ENCODE results near the gene CIZ1. TPM values are rescaled to one million over a fixed set of nuclear protein-coding genes. Genes with fewer than 3 reads are reported as not detected.

The CIZ1 gene
- total RNA-seq, 2 donors from 2014 or later: 55.2 to 94.0 TPM

DNA sequence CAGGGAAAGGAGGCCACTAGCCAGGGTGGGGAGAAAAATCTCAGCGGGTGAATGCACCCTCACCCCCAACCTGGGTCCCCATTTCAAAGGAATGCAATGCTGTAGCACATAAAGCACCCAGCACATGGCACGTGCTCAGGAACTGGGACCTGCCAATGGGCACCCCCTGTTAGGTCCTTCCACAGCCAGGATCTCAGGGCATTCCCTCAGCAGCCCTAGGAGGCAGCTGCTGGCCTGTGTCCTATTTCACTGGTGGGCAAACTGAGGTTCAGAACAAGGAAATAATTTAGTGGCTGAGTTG lies 20.6 kb upstream of the CIZ1 start:
- TF ChIP-seq POLR2AphosphoS5 (IDR thresholded peaks at IDR 0.05): no peak
- TF ChIP-seq, protein P1, sequence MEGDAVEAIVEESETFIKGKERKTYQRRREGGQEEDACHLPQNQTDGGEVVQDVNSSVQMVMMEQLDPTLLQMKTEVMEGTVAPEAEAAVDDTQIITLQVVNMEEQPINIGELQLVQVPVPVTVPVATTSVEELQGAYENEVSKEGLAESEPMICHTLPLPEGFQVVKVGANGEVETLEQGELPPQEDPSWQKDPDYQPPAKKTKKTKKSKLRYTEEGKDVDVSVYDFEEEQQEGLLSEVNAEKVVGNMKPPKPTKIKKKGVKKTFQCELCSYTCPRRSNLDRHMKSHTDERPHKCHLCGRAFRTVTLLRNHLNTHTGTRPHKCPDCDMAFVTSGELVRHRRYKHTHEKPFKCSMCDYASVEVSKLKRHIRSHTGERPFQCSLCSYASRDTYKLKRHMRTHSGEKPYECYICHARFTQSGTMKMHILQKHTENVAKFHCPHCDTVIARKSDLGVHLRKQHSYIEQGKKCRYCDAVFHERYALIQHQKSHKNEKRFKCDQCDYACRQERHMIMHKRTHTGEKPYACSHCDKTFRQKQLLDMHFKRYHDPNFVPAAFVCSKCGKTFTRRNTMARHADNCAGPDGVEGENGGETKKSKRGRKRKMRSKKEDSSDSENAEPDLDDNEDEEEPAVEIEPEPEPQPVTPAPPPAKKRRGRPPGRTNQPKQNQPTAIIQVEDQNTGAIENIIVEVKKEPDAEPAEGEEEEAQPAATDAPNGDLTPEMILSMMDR (IDR thresholded peaks at IDR 0.05): no peak
- TF ChIP-seq POLR2A (IDR thresholded peaks at IDR 0.05): no peak
- intact Hi-C loops (cut with DNase I): no loop called here
- H3K36me3 ChIP-seq: no peaks in the 10 kb centered on the region
- no peaks in the 10 kb centered on the region for H3K4me1 ChIP-seq (replicated peaks)
- no peak overlapping the region for H3K4me3 ChIP-seq
- H3K27me3 ChIP-seq (replicated peaks; ENCODE audit: insufficient read depth): no peaks in the 10 kb centered on the region
- no peak overlapping the region for H3K27ac ChIP-seq
- WGBS: 74% methylated on average over 2 of the region's 2 CpGs
- DNase-seq (ENCODE audit: low spot score): no peak
- H3K9me3 ChIP-seq: no peaks in the 10 kb centered on the region

DNA sequence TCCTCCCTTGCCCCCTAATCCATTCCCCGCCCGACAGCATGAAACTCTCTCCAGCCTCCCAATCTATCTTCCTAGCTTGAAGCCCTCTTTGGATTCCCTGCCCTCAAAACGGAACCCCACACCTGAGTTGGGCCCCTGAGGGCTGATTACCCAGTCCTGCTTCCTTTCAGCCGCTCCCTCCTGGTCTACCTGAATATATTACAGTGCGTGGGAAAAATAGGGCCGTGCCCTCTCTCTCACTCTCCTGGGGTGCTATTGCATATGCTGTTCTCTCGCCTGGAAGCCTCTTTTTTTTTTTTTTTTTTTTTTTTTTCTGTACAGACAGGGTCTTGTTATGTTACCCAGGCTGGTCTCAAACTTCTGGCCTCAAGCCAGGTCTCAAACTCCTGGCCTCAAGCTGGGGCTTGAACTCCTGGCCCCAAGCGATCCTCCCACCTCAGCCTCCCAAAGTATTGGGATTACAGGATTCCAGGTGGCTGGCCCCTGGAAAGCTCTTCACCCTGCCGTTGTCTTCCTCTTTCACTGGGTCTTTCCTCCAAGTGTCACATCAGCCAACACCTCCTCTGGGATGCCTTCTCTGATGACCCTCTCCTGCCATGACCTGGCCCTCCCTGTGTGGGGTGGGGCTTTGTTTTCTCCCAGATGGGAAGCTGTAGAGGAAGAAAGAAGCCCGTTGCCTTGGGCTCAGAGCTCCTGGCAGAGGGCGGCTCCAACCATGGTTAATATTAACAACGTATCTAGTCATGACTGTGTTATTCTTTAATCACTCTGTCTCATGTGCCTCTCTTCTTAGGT lies 20.0 kb upstream of the CIZ1 start:
- Histone ChIP-seq H3K27ac (no peak overlapping the region), H3K4me1 (replicated peaks) (no peaks in the 10 kb centered on the region), H3K4me3 (no peak overlapping the region), H3K36me3 (no peaks in the 10 kb centered on the region), H3K9me3 (no peaks in the 10 kb centered on the region), H3K27me3 (replicated peaks; ENCODE audit: insufficient read depth) (no peaks in the 10 kb centered on the region)
- TF ChIP-seq POLR2A (IDR thresholded peaks at IDR 0.05): no peak
- TF ChIP-seq POLR2AphosphoS5 (IDR thresholded peaks at IDR 0.05): no peak
- TF ChIP-seq, protein P1 (IDR thresholded peaks at IDR 0.05): no peak
- intact Hi-C loops (cut with DNase I): no loop called here
- DNase-seq (ENCODE audit: low spot score): no peak
- 44% methylated on average over 12 of the region's 12 CpGs for WGBS

DNA sequence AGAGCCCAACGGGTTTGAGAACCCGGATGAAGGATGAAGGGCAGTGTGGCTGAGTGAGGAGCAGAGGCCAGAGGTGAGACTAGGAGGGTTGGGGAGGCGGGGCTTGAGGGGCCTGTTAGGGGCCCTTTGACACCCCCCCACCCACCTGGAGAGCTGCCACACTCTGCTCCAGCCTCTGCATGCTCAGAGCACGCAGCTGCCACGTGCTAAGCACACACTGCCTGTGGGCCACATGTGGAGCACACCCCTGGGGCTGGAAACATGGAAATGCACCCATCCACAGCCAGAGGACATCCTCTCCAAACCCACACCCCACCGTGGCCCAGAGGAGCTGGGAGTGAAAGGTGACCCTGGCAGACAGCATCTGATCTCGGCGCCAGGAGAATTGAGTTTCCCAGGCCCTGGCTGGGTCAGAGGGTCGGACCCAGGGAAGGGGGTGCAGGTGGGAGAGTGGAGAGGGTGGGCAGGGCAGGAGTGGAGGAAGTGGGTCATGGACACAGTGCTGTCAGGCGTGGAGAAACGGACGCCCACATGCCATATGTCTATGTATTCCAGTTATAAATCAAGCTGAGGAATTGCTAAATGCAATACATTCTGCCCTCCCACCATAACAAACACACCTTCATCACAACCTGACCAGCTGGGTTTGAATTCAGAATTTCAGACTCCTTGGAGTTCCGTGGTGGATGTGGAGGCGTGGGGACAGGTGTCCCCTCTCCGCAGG lies 17.7 kb upstream of the CIZ1 start:
- TF ChIP-seq POLR2A (IDR thresholded peaks at IDR 0.05): no peak
- no peak for TF ChIP-seq POLR2AphosphoS5 (IDR thresholded peaks at IDR 0.05)
- TF ChIP-seq, protein P1 (IDR thresholded peaks at IDR 0.05): no peak
- 74% methylated on average over 15 of the region's 15 CpGs for WGBS
- H3K27ac ChIP-seq: no peak overlapping the region
- no peak overlapping the region for H3K4me3 ChIP-seq
- no peaks in the 10 kb centered on the region for H3K27me3 ChIP-seq (replicated peaks; ENCODE audit: insufficient read depth)
- no peaks in the 10 kb centered on the region for H3K36me3 ChIP-seq
- peaks cover 4% of the 10 kb centered on the region for H3K4me1 ChIP-seq (replicated peaks)
- H3K9me3 ChIP-seq: no peaks in the 10 kb centered on the region
- intact Hi-C loops (cut with DNase I): no loop called here
- DNase-seq (ENCODE audit: low spot score): no peak

DNA sequence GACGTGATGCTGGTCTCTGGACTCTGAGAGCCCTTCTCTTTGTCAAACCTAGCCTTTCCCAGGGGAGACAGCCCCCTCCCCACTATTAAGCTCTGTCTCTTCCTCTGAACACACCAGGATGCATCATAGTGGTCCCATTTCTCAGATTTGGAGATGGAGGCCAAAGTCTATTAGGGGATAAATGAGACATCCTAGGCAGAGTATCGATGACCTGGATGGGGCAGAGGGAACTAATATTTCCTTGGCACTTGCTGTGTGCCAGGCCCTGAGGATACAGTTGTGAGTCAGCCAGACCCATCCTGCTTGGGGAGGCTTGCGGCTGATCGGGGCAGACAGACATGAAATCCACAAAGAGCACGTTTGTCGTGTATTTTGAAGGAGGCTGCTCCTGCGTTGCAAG lies 17.0 kb upstream of the CIZ1 start:
- DNase-seq (ENCODE audit: low spot score): no peak
- no peaks in the 10 kb centered on the region for H3K27me3 ChIP-seq (replicated peaks; ENCODE audit: insufficient read depth)
- no peaks in the 10 kb centered on the region for H3K9me3 ChIP-seq
- H3K4me1 ChIP-seq (replicated peaks): peaks cover 8% of the 10 kb centered on the region
- no peak overlapping the region for H3K4me3 ChIP-seq
- TF ChIP-seq POLR2A (IDR thresholded peaks at IDR 0.05): no peak
- TF ChIP-seq POLR2AphosphoS5 (IDR thresholded peaks at IDR 0.05): no peak
- TF ChIP-seq, protein P1 (IDR thresholded peaks at IDR 0.05): no peak
- 79% methylated on average over 7 of the region's 7 CpGs for WGBS
- H3K36me3 ChIP-seq: no peaks in the 10 kb centered on the region
- intact Hi-C loops (cut with DNase I): no loop called here
- no peak overlapping the region for H3K27ac ChIP-seq
